Sigmoid colon (tissue), 7 donors: ENCODE measurements around the gene GNB3. TPM values are rescaled to one million over a fixed set of nuclear protein-coding genes. Genes with fewer than 3 reads are reported as not detected.

ENCODE experiments used
- DNase-seq: peaks from one replicate; pipeline ENCODE4 v3.0.0-alpha.2; 2019
- H3K27ac ChIP-seq, 4 donors: fragments of 200-600 bp; sonication (generic); one replicate each; pipeline ENCODE4 v1.5.1; 2016 to 2019; ENCODE audit warnings: mild to moderate bottlenecking in 1 of 4
- H3K27me3 ChIP-seq, 3 donors: fragments of 200-600 bp; sonication (generic); one replicate each; pipeline ENCODE4 v1.5.1; 2019; ENCODE audit warnings: mild to moderate bottlenecking in 1 of 3
- H3K36me3 ChIP-seq, 4 donors: fragments of 200-600 bp; sonication (generic); one replicate each; pipeline ENCODE4 v1.5.1; 2016 to 2019
- H3K4me1 ChIP-seq, 4 donors: fragments of 200-600 bp; sonication (generic); one replicate each; pipeline ENCODE4 v1.5.1; 2017 to 2019
- H3K4me3 ChIP-seq, 4 donors: fragments of 200-600 bp; sonication (generic); one replicate each; pipeline ENCODE4 v1.5.1; 2017 to 2019; ENCODE audit warnings: mild to moderate bottlenecking in 2 of 4, moderate library complexity in 1 of 4
- H3K9me3 ChIP-seq, 4 donors: fragments of 200-600 bp in 3 of 4; sonication (generic) in 3 of 4; one replicate each; pipeline versions ENCODE4 v1.5.1 to v1.6.1; 2013 to 2019
- CTCF ChIP-seq, 4 experiments: fragments of 450-650 bp in 3 of 4; fragments of 200-600 bp in 1 of 4; IDR thresholded peaks; one replicate each; pipeline ENCODE4 v1.5.1; 2016 to 2019; ENCODE audit warnings: antibody characterized with exemption in 4 of 4, mild to moderate bottlenecking in 3 of 4, moderate library complexity in 2 of 4
- EP300 ChIP-seq, 4 donors: sonication (generic); formaldehyde crosslinking; IDR thresholded peaks; one replicate each; pipeline ENCODE4 v1.6.1; 2017; ENCODE audit warnings: antibody characterized with exemption in 4 of 4
- POLR2A ChIP-seq, 2 donors: fragments of 450-650 bp; IDR thresholded peaks; one replicate each; pipeline ENCODE4 v1.6.1; 2016; ENCODE audit warnings: antibody characterized with exemption in 2 of 2, mild to moderate bottlenecking in 2 of 2, moderate library complexity in 2 of 2
- POLR2AphosphoS5 ChIP-seq, 4 donors: sonication (generic); formaldehyde crosslinking; IDR thresholded peaks; one replicate each; pipeline ENCODE4 v1.6.1; 2017; ENCODE audit warnings: antibody characterized with exemption in 4 of 4
- WGBS, 2 donors: extraction: QIAGEN DNeasy Blood & Tissue Kit; methylation state at CpG; one replicate each; pipeline ENCODE4 v1.1.7; 2013; 5-methylcytosine and 5-hydroxymethylcytosine counted together
- intact Hi-C: fragments of 100-400 bp; cut with DNase I; formaldehyde crosslinking; loops from one replicate; pipeline ENCODE4 v1.15.1; 2023
- polyA plus RNA-seq, 3 donors: library from polyadenylated mRNA; stranded (reverse); fragments of 200-250 nt; gene quantifications; one replicate each; pipeline ENCODE4 v1.2.3, GENCODE V29; 2013
- total RNA-seq, 4 donors: library from RNA; depleted of rRNA; stranded (reverse); fragments of >200 nt; gene quantifications; one replicate each; pipeline ENCODE4 v1.1.0, GENCODE V29; 2016
- donor health status: healthy with polysubstance abuse.
- donor health status: Bipolar disorder and iron deficiency.
- donor health status: healthy.

The GNB3 gene
- total and polyA plus RNA-seq, 7 donors, result 0.36 to 8.9 (median 1.2) TPM

GRCh38 chr12:6819106-6820030 lies 21.4 kb upstream of the GNB3 start:
- no peak for DNase-seq
- Histone ChIP-seq H3K4me1 (peaks cover 0 to 18% (median 15%) of the 10 kb centered on the region in 4 donors), H3K27ac (no peak overlapping the region), H3K9me3 (no peaks in the 10 kb centered on the region), H3K4me3 (no peak overlapping the region), H3K36me3 (no peaks in the 10 kb centered on the region), H3K27me3 (no peaks in the 10 kb centered on the region)
- intact Hi-C loops, result no loop called here
- TF ChIP-seq CTCF (IDR thresholded peaks at IDR 0.05) (no peak), EP300 (IDR thresholded peaks at IDR 0.05) (no peak), POLR2AphosphoS5 (IDR thresholded peaks at IDR 0.05) (no peak), POLR2A (IDR thresholded peaks at IDR 0.05) (no peak)
- WGBS, 2 donors, result 88 to 91% methylated on average over 13 of the region's 13 CpGs

- Histone ChIP-seq H3K9me3 (no peaks in the 10 kb centered on the region), H3K4me1 (peaks cover 0 to 21% (median 17%) of the 10 kb centered on the region in 4 donors), H3K27me3 (no peaks in the 10 kb centered on the region), H3K36me3 (no peaks in the 10 kb centered on the region), H3K4me3 (no peak overlapping the region), H3K27ac (no peak overlapping the region)
- TF ChIP-seq EP300 (IDR thresholded peaks at IDR 0.05) (no peak), POLR2A (IDR thresholded peaks at IDR 0.05) (no peak), POLR2AphosphoS5 (IDR thresholded peaks at IDR 0.05) (no peak), CTCF (IDR thresholded peaks at IDR 0.05) (no peak)
- DNase-seq, result no peak
- WGBS, 2 donors, result 80 to 89% methylated on average over 5 of the region's 5 CpGs
- intact Hi-C loops, result no loop called here
Measured at GRCh38 chr12:6820166-6820565, 20.6 kb upstream of the GNB3 start.

- peaks cover 0 to 31% (median 26%) of the 10 kb centered on the region in 4 donors for H3K4me1 ChIP-seq
- no peaks in the 10 kb centered on the region for H3K9me3 ChIP-seq
- TF ChIP-seq POLR2AphosphoS5 (IDR thresholded peaks at IDR 0.05), result no peak
- no peak for TF ChIP-seq EP300 (IDR thresholded peaks at IDR 0.05)
- TF ChIP-seq POLR2A (IDR thresholded peaks at IDR 0.05), result no peak
- intact Hi-C loops, result no loop called here
- H3K27me3 ChIP-seq, result no peaks in the 10 kb centered on the region
- 2 to 3% methylated on average over 28 of the region's 28 CpGs for WGBS, 2 donors
- DNase-seq, result peak; percentile 88
- no peaks in the 10 kb centered on the region for H3K36me3 ChIP-seq
- peak within 1 kb of the TSS; percentile 45 to 58 (median 52) for H3K4me3 ChIP-seq
- peak within 1 kb of the TSS; percentile 55 to 75 (median 66) for H3K27ac ChIP-seq
Measured at GRCh38 chr12:6821591-6822425, 18.9 kb upstream of the GNB3 start, which contains the start of gene GPR162. GPR162 (plus strand) TSS chr12:6821821; CDS start chr12:6823899, 2,078 bp downstream.

GRCh38 chr12:6822426-6823135 lies 18.1 kb upstream of the GNB3 start:
- Histone ChIP-seq H3K9me3 (no peaks in the 10 kb centered on the region), H3K4me3 (peak overlapping the region in 3 of 4 donors; percentile 47 to 58 (median 58)), H3K36me3 (no peaks in the 10 kb centered on the region), H3K4me1 (peaks cover 0 to 39% (median 34%) of the 10 kb centered on the region in 4 donors), H3K27ac (peak overlapping the region in 1 of 4 donors; percentile 68), H3K27me3 (no peaks in the 10 kb centered on the region)
- no peak for DNase-seq
- intact Hi-C loops, result no loop called here
- TF ChIP-seq EP300 (IDR thresholded peaks at IDR 0.05) (no peak), POLR2AphosphoS5 (IDR thresholded peaks at IDR 0.05) (no peak), POLR2A (IDR thresholded peaks at IDR 0.05) (no peak), CTCF (IDR thresholded peaks at IDR 0.05) (no peak)
- 56 to 72% methylated on average over 7 of the region's 7 CpGs for WGBS, 2 donors
